Left colon (tissue), 2 donors: ENCODE measurements around the gene DERL2. TPM values are rescaled to one million over a fixed set of nuclear protein-coding genes. Genes with fewer than 3 reads are reported as not detected.

Experiments used
- ATAC-seq: fragments of 200-7000 bp; cut with Tn5 transposase; one replicate; pipeline ENCODE4 v1.9.1; 2020; ENCODE audit warnings: mild to moderate bottlenecking, moderate library complexity
- DNase-seq, 2 donors: peaks; one replicate each; pipeline ENCODE4 v3.0.0-alpha.2; 2020
- intact Hi-C, 2 donors: fragments of 100-400 bp; cut with DNase I in 1 of 2; cut with micrococcal nuclease in 1 of 2; formaldehyde crosslinking; loops; one replicate each; pipeline versions ENCODE4 v1.11.2 to v1.14.0; 2022; cut with DNase I, micrococcal nuclease
- long read RNA-seq: library from polyadenylated mRNA; unstranded; transcript quantifications from one replicate; pipeline ENCODE4 v2.0.0, GENCODE V29; 2021
- total RNA-seq, 2 donors: library from RNA; stranded (reverse); fragmentation: NEBNext Ultra II Directional; extraction: Animal tissue kit (Norgen Biotek cat#: 25700); gene quantifications; one replicate each; pipeline ENCODE4 v1.2.1, GENCODE V29; 2021
- donor health status: DM: no; HTN: no; CAD: no.
- donor health status: DM: yes; HTN: yes; CAD: no.

DERL2 gene
- total RNA-seq, result 10 to 100 TPM; 40.8 to 57.3 TPM
- long read RNA-seq, full-length matches to known transcripts, result 49 of 72 reads
- long read RNA-seq, partial matches to known transcripts, result 0 of 72 reads
- long read RNA-seq, other reads (novel, unspliced or antisense), result 23 of 72 reads

DNA sequence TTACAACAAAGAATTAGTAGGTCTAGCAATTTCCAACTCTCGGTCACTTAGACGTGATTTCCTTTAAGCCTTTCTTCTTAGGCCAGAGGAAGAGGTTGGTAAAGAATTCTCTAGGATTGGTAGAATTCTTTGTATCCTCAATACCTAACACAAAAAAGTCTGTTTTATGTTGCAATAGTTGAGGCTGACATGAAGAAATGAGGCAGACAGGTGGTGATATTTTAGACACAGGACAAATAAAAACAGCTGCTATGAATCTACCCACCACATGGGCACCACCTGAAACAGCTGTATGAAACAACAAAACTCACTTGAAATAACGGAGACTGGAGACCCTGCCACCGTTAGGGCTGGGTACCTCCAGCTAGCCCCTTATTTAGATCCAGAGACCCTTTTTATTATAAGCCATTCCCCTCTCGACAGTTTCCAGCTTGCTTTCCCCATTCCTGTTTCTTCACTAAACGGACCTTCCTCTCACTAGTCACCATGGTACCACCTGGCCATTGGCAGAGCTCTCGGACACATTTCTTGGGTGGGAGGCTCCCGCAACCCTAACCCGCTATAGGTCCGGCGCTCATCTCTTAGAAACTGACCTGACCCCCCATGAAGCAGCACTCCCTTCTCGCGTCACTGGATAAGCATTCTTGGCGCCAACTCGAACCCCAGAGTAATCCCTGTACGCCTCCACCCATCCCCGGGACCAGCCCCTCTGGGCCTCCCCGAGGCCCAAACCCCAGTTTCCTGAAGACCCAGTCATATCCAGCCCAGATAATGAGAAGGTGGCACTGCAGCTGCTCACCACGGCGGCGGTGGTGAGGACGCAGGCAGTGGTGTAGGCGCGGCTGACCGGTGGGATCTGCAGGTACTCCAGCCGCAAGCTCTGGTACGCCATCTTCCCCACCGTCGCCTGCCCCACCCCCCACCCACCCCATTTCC is at the start of gene DERL2:
DERL2 (minus strand) TSS at position 909 of the 936 bp plus-strand sequence; CDS start at position 892, 17 bp downstream.
- intact Hi-C loops, result no loop called here
- ATAC-seq, result peak; percentile 12
- no peak for DNase-seq

GRCh38 chr17:5535436-5535835 is 49.5 kb upstream of the DERL2 start:
- DNase-seq (no peak), ATAC-seq (no peak)
- intact Hi-C loops, result no loop called here

GRCh38 chr17:5533486-5534315 is 47.7 kb upstream of the DERL2 start:
- intact Hi-C loops, result no loop called here
- DNase-seq (no peak), ATAC-seq (no peak)

GRCh38 chr17:5532581-5532980 is 46.6 kb upstream of the DERL2 start:
- DNase-seq (no peak), ATAC-seq (no peak)
- intact Hi-C loops, result no loop called here

GRCh38 chr17:5531085-5531418 is 45.1 kb upstream of the DERL2 start:
- intact Hi-C loops, result no loop called here
- DNase-seq, result no peak
- no peak for ATAC-seq

DNA sequence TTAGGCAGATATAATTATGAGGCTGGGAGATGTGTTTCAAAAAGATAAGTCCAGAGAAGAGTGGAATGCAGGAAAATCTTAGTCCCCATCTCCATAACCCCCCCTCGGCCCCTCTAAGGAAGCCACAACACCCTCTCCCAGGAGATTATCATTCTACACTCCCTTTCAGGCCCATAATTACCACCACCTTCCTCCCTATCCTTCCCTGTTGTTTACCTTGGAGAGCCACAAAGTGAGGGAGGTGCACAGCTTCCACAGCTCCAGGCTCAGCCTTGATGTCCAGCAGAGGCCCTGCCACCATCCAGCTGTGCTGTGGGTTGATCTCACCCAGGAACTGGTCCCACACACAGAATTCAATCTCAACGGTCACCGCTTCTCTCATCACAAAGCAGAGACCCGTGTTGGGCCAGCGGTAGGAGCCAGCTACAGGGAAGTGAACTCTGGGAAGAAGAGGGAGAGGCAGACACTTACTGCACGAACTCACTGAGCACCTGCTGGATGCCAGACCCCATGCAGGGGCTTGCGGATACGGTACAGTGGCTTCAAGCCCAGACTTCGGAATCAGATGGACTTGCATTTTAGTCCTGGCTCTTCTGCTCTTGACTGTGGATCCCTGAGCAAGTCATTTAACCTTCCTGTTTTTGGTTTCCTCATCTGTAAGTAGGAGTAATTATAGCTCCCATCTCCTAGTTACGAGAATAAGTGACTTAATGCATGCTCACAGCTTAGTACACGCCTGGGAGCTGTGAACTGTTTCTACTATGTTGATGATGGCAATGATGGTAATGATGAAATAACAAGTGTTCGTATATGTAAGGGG is 44.5 kb upstream of the DERL2 start:
- no peak for DNase-seq
- ATAC-seq, result no peak
- intact Hi-C loops, result no loop called here

- DNase-seq (no peak), ATAC-seq (no peak)
- intact Hi-C loops, result no loop called here
Observed at GRCh38 chr17:5527601-5528250, 41.7 kb upstream of the DERL2 start.

DNA sequence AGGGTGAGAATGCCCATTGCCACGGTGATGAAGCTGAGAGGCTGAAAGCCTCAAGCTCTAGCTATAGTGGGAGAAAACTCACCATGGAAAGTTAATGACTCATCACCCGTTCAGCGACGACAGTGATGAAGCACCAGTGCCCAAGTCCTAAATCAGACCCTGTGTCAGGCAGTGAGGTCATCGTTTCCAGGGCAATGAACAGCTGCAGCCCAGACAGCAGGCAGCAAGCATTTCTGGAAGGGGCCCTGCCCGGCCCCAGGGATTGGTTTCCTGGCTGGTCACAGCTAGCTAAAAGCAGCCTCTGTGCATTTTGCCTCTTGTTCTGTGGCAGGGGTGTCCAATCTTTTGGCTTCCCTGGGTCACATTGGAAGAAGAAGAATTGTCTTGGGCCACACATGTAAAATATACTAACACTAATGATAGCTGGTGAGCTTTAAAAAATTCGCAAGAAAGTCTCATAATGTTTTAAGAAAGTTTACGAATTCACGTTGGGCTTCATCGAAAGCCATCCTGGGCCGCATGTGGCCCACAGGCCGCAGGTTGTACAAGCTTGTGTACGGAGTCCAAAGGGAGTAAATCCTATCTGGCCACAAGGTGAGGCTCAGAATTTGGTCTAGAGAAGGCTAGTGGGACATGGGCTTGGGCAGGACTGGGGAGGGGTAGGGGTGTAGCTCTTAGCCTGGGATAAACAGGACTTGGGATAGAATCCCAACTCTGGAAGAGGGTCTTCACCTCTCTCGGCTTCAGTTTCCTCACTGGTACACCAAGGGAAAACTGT is 41.0 kb upstream of the DERL2 start:
- DNase-seq (peak; percentile 10 to 31), ATAC-seq (no peak)
- intact Hi-C loops, result no loop called here

GRCh38 chr17:5523249-5523648 is 37.3 kb upstream of the DERL2 start:
- intact Hi-C loops, result no loop called here
- DNase-seq (no peak), ATAC-seq (no peak)

DNA sequence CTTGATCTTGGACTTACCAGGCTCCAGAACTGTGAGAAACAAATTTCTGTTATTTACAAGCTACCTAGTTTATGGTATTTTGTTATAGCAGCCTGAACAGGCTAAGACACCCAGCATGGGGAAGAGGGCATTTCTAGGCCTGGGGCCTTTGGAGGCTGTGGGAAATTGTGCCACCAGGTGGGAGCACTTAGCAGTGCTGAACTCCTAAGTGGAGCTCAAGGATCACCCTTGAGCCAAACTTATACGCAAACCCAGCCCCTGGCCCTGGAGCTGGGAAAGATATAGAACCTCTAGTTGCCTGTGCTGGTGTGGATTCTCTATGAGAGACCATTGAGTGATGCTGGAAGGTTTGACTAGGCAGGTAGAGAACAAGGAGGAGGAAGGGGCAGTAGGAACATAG is 36.5 kb upstream of the DERL2 start:
- ATAC-seq (no peak), DNase-seq (no peak)
- intact Hi-C loops, result no loop called here

GRCh38 chr17:5516060-5516792 is 30.2 kb upstream of the DERL2 start:
- DNase-seq (no peak), ATAC-seq (no peak)
- intact Hi-C loops, result no loop called here

- intact Hi-C loops, result no loop called here
- ATAC-seq (no peak), DNase-seq (no peak)
Observed at GRCh38 chr17:5514976-5515375, 29.0 kb upstream of the DERL2 start.

- ATAC-seq (no peak), DNase-seq (no peak)
Observed at GRCh38 chr17:5513628-5514027, 27.6 kb upstream of the DERL2 start.

DNA sequence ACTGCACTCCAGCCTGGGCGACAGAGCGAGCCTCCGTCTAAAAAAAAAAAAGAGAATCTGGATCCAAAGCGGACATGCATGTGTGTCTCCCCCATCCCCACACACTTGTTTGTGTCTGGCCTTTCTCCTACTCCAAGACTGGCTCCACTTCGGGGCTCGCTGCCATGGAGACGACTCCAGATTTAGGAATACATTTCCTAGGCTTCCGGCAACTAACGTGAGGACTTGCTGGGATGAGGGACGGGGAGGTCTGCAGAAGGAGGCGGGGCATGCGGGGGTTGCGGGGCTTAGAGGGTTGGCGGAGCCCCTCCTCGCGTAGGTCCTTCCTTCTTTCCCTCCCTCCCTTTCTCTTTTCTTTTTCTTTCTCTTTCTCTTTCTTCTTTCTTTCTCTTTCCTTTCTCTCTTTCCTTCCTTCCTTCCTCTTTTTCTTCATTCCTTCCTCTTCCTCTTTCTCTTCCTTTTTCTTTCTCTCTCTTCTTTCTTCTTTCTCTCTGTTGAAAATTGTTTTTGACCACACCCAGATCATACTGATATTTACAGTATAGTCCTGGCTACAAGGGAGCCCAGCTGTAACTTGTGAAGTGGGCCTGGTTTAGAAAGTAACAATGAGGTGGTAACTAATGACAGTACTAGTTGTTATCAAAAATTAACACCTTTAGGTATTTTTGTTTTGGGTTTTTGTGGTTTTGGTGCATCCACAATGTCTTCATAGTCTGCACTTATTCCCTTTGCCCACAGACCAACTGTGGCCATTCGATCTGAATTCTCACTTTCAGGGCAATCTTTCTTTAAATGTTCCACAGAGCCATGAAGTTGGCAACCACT is 25.6 kb upstream of the DERL2 start:
- DNase-seq, result no peak

More at GRCh38 chr17:5513628-5514027, 27.6 kb upstream of the DERL2 start:
- intact Hi-C loops, result no loop called here

GRCh38 chr17:5510771-5511170 is 24.8 kb upstream of the DERL2 start:
- intact Hi-C loops, result no loop called here

More for the DNA sequence above, 25.6 kb upstream of the DERL2 start:
- intact Hi-C loops, result no loop called here
- ATAC-seq, result no peak

DNA sequence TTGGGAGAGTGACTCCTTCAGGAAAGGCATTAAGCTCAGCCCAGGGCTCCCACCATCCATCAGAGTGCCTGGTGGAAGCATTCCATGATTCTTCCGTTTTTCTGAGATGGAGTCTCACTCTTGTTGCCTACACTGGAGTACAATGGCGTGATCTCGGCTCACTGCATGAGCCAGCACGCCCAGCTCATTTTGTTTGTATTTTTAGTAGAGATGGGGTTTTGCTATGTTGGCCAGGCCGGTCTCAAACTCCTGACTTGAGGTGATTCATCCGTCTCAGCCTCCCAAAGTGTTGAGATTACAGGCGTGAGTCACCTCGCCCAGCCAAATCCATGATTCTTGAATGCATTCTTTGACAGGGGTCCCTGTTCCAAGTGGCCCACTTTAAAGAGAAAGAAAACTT is 23.5 kb upstream of the DERL2 start:
- no peak for DNase-seq
- intact Hi-C loops, result no loop called here
- no peak for ATAC-seq

More at GRCh38 chr17:5510771-5511170, 24.8 kb upstream of the DERL2 start:
- no peak for ATAC-seq
- no peak for DNase-seq
